Cardiac septum (tissue), 1 donor: ENCODE results near the gene ST6GALNAC3. TPM values are rescaled to one million over a fixed set of nuclear protein-coding genes. Genes with fewer than 3 reads are reported as not detected.

Experiments used
- DNase-seq: peaks from one replicate; pipeline ENCODE4 v3.0.0-alpha.2; 2020; ENCODE audit warnings: low spot score
- intact Hi-C: fragments of 100-400 bp; cut with DNase I; formaldehyde crosslinking; loops from one replicate; pipeline ENCODE4 v1.14.0; 2022
- total RNA-seq: library from RNA; stranded (reverse); fragmentation: NEBNext Ultra II Directional; extraction: Animal tissue kit (Norgen Biotek cat#: 25700); gene quantifications from one replicate; pipeline ENCODE4 v1.2.1, GENCODE V29; 2021
- donor health status: DM: no; HTN: no; CAD: no.

Gene ST6GALNAC3
- total RNA-seq, 1 donor from 2014 or later = 4.1 TPM

DNA sequence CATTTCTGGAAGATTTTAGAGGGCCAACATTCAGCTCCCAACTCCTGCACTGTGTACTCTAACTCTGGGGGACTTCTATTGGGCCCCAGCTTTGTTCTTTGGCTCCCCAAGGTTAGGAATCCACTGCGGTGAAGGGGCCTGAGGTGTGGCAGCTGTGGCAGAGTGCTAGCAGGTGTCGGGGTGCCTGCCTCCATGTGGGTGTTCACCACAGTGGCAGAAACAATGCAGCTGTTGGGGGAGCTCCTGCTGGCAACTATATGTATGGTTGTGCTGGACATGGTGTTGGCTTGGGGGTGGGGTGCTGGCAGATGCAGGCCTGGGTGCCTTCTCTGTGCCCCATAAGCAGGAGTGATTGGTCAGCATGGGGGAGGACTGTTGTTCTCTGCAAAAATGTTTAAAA is 95.5 kb downstream of the ST6GALNAC3 start:
- intact Hi-C loops = no loop called here
- no peak for DNase-seq

DNA sequence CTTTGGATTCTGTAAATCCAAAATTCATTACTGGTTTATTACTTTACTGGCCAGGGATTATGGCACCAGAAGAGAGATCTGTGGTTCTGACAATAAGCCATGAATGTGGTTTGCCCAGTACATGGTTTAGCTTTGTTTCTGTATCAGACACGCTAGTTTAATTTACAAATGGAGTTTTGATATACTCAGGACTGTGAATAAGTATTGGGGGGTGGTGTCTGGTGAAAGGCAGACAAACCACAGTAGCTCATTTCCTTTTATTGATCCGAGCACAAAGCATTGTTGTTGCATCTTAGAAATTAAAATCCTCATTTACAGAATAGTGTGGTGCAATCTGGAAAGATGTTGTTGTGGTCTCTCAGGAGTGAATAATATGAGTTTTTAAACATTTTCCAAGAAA is 96.0 kb downstream of the ST6GALNAC3 start:
- intact Hi-C loops = no loop called here
- no peak for DNase-seq

DNA sequence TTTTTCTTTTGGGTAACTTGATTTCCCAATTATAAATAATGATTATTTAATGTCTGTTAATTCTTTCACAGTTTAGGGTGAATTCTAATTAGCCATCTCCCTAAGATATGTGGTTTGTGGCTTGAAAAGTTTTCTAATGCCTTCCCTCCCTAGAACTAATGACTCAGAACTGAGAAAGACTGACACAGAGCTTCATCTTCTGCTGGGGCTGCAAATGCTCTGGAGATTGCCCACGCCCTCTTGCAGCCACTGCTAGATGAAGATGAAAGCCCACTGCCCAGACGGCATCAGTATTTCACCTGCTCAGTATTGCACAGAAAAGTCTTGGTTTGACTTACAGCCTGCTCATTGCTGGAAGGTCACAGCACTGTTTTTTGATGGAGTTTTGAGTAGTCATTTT is 101.5 kb downstream of the ST6GALNAC3 start:
- intact Hi-C loops = no loop called here

DNA sequence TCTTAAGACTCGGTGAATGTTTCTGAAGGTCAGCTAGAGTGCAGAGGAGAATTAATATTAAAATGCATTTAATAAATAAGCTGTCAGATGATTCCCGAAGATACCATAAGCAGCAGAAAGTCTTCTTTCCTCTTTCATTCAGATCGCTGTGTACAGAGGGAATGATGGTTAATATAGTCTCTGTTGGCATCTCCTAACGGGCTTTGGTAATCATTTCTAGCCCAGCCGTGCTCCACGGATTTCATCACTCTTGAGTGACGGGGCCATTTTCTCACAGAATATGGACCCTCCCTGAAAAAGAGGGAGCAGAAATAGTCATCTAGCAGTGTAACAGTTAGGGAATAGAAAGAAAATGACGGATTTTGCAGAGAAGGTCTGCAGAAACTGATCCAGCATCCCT is 103.1 kb downstream of the ST6GALNAC3 start:
- no peak for DNase-seq
- intact Hi-C loops = no loop called here

More for the DNA sequence above, 101.5 kb downstream of the ST6GALNAC3 start:
- DNase-seq = no peak

DNA sequence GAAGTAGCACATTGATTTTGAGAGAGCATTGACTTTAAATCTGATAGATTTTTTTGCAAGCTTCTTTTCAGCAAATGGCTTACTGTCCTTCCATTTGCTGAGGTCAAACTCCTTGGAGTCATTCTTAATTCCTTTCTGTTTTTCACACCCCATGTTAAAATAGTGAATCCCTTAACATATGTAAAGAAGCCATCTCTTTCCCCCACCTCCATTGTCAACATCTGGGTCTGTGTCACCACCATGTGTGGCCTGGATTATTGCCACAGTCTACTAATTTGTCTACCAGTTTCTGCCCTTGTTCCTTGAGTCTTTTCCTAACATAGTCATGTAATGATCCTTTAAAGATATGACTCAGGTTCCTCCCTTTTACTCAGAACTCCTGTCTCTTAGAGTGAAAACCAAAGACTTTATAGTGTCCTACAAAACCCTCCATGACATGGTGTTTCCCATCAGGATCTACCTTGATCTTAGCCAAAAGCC is 104.7 kb downstream of the ST6GALNAC3 start:
- intact Hi-C loops = no loop called here
- no peak for DNase-seq

DNA sequence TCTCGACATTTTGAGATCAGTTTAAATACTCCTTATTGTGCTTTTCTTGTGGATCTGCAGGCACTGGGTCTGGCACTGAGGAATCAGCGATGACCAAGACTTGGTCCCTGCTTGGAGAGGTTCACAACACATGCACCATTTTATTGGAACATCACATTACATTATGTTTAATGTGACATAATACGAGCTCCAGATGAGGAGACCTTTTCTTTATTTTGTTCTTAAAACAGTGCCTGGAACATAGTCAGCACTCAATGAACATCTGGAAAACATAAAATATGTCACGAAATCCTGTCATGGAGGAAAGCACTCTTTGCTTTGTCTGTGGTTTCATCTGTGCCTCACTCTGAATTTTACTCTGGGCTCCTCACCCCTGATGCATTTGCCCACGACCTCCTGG is 110.7 kb downstream of the ST6GALNAC3 start:
- DNase-seq = no peak
- intact Hi-C loops = no loop called here

DNA sequence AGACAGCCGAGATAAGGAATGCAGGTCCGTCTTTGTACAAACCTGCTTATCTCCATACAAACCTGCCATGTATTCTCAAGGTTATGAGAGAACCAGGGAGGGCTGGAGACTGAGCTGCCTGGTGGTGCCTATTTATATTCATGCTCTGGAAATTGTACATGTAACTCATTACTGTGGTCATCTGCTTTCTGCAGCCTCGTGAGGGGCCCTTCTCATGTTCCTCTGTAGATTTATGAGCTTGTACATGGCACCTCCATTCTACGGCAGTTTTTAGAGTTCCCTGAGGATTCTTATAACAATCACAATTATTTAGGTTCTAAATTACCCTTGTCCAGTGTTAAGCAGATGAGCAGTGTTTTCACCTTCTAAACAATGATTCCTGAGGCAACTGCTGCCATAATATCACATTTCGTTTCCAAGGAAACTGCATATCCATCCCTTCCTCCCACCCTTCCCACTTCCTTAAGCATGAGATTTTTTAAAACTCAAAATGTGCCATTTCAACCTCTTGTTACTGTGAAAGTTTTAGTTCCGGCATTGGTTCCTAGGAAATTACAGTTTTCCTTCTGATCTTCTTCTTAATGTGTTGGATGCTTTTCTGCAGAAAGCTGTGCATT is 112.1 kb downstream of the ST6GALNAC3 start:
- DNase-seq = no peak
- intact Hi-C loops = no loop called here

DNA sequence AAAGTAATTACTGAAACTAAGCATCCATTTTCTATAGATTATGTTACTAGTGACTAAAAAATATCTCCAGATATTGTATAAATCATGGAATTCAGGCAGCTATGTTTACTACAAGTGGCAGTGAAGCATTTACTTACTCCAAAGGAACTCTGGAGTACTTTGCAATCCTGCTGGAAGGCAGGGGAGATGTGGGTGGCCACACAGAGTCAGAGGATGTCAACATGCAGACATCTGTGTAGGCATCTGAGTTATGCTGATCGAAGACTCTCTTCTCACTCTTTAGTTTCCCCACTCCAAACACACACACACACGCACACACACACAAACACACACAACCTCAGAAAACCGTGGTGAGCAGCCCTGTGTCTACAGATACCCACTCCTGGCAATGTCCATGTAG is 112.9 kb downstream of the ST6GALNAC3 start:
- intact Hi-C loops = no loop called here
- no peak for DNase-seq

DNA sequence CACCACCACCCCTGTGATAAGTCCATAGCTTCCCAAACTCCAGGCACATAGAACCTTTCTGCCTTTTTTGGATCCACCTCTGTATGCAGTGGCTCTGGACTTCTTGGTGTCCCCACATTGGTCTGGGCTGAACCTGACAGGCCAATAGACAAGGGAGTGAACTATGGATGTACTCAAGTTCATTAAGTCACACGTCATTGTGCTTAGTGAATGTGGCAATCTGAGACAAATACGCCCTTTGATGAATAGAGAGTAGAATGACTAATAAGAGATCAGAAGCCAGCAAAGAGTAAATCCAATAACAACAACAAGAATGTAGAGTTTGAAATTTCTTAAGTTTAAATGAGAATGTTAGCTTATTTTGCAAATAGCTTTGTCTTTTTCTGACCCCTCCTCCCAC is 114.8 kb downstream of the ST6GALNAC3 start:
- intact Hi-C loops = no loop called here
- no peak for DNase-seq

DNA sequence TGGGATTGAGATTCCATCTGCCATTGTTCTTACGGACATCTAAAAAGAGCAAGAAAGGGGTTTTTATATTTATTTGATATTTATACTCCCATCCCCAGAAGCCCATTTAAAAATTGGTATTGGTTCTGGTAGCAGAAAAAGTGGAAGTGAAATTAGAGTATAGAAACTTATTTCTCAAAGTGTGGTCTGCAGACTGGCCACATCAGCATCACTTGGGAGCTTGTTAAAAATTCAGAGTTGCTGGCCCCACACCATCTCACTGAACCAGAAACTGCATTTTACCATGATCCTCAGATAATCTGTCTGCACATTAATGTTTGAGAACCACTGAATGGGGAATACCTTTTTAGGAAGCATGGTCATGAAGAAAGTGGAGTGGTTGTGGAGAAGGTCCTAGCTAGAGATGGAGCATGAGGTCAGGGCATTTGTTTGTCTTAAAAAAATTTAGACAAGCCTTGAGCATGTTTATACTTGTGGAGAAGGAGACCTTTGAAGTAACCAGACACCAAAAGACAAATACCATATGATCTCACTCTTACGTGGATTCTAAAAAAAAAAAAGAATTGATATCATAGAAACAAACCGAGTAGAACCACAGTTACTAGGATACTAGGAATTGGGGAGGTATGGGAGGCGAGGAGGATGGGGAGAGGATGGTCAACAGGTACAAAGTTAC is 116.3 kb downstream of the ST6GALNAC3 start:
- intact Hi-C loops = no loop called here
- DNase-seq = no peak

DNA sequence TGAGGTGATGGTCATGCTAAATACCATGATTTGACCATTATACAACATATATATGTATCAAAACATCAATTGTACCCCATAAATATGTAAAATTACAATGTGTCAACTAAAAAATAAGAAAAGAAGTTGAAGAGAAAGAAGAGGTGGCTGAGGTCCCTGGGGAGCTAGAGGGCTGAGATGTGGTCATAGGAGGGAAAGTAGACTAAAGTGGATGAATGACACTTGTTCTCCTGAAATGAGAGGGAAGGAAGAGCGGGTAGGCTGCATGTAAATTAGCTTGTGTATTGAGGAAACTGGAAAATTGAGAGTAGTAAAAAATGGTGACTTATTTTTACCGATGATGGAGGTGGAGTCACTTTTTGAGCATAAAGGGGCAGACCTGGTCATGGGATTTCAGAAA is 117.0 kb downstream of the ST6GALNAC3 start:
- intact Hi-C loops = no loop called here
- DNase-seq = no peak

DNA sequence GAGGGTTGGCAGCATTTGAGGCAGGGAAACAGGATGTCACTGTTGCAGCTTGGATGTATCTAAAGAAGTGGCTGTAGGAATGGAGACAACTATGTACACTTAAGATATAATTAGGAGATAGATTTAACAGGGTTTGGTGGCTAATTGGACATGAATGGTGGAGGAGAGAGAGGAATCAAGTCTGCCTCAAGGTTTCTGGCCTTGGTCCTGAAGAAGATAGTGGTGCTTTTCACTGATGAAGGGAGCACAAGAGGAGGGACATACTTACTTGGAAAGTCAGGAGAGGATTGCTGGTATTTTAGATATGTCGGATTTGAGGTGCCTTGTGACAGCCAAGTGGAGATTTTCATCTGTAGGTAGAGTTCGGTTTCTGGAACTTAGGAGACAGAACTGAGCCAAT is 123.9 kb downstream of the ST6GALNAC3 start:
- DNase-seq = no peak
- intact Hi-C loops = no loop called here

DNA sequence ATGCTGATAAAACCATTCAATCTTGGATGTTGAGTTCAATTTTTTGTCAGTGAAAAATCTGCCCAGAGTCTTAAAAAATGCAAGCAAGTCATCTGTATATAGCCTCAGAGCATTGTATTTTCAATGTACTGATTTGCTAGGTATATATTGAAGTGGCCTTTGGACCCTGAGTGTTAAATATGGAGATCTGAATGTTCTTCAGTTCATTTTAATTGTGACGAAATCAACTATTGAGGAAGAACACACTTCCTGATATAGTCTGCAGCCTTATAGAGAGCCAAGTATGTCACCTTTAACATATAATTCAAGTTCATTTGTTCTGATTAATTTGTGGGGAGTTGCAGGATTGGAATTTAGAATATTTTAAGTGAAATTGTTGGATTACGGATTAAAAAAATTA is 128.1 kb downstream of the ST6GALNAC3 start:
- no peak for DNase-seq
- intact Hi-C loops = no loop called here

DNA sequence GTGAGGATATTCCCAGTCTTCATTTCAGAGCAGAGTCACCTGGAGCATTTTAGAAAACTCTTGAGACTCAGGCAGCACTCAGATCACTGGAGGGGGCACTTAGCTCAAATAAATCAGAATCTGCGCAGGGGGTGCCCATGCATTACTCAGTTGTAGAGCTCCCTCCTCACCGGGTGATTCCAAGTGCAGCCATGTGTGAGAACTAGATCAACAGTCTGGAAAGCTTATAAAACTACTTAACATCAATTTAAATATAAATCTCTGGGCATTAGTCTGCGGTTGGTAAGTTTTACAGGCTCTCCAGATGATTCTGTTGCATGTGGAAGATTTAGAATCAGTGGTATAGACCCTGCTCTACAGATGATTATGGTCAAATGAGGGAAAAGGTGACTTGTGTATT is 128.6 kb downstream of the ST6GALNAC3 start:
- no peak for DNase-seq
- intact Hi-C loops = no loop called here

DNA sequence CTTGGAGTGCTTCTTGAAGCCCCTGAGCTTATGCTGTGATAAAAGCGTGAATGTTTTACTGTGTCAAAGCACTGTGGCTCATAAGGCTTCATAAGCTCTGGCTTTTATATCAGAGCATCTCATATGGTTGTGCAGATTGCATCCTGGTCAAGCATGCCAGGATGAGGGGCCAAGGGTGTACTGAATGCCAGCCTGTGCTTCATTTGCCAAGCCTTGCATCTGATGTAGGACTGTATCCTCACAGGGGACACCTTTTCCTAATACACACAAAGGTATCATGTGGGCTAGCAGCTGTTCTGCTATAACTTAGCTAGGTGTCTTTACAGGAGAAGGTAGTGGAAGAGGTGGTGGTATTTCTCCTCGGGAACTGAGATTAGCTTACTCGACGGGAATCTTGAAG is 134.7 kb downstream of the ST6GALNAC3 start:
- intact Hi-C loops = no loop called here
- no peak for DNase-seq

DNA sequence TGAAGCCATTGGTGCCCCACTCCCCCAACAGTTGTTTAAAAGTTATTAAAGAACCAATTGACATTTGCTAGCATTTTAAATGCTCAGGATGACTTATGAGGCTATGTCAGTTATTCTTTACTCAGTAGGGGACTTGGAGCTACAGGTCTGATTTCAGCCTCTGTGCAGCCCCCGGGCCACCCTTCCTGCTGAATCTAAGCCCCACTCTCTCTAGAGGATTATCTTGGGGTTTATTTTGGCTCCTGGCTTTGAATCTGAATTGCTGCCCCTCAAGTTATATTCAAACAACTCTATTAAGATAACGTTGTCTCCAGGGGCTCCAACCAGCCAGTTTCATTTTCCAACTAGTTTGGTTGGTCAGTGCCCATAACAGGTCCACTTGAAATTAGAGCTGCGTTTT is 135.1 kb downstream of the ST6GALNAC3 start:
- DNase-seq = no peak
- intact Hi-C loops = no loop called here

DNA sequence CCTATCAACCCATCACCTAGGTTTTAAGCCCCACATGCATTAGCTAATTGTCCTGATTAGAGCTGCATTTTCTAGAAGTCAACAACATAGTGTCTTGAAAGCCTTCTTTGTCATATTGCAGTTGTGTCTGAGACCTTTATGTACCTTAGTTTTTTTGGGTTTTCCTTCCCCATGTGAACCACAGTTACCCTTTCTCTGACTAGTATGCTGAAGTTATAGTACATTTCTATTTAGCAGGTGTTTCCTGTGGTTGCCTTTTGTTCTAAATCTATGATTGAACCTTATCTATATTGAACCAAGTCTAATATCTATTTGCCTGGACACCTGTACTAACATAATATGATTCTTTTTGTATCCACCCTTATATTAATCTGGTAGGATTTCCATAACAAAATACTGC is 135.6 kb downstream of the ST6GALNAC3 start:
- intact Hi-C loops = no loop called here
- DNase-seq = no peak

DNA sequence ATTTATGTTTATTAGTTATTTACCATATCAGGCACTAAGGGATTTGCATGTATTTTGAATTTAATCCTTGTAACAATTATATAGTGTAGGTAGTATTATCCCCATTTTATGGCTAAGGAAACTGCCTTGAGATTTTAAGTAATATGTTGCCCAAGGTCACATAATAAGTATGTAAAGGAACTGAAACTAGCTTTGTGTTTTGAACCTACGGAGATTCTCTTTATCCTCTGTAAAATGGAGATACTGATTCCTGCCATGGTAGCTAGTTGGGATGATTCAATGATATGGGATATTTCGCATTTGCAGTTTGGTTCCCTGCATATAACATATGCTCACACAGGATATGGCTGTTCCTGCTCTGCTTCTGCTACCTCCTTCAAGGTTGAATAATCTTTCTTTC is 144.3 kb downstream of the ST6GALNAC3 start:
- intact Hi-C loops = no loop called here
- no peak for DNase-seq

DNA sequence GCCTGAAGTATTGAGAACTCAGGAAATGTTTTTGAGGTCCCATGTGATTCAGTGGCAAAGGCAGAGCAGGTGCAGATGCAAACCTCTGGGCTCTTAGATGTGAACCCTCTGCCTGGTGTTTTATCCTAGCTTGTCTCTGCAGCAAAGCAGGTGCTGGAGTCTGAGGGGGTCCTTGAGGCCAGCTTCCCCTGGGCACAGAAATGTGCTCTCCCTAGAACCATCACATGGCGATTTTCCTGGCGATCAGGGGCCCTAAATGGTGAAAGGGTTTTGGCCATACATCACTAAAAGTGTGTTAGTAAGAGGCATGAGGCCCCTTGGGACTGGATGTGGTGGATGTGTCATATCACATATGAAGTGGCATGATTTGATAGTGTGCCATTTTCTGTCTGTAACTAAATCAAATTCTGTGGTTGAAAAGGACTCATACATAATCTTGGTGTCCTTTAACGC is 144.8 kb downstream of the ST6GALNAC3 start:
- intact Hi-C loops = no loop called here

DNA sequence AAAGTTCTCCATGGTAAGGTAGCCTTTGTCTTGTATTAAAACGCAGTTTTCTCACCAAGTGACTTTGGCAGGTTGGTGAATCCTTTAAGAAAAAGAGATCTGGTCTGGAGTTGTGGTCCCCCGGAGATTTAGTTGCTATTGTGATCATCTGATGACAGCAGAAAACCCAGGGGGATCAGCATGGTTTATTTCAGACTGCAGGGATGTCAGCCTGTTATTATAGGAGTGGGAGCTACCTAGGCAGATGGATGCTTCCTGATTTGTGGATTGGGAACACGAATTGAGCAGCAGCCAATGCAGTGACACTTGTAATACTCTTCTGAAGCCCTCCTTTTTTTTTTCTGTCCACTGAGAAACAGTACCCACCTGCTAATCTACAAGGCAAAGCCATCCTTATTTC is 150.2 kb downstream of the ST6GALNAC3 start:
- no peak for DNase-seq
- intact Hi-C loops = no loop called here

More for the DNA sequence above, 144.8 kb downstream of the ST6GALNAC3 start:
- no peak for DNase-seq

DNA sequence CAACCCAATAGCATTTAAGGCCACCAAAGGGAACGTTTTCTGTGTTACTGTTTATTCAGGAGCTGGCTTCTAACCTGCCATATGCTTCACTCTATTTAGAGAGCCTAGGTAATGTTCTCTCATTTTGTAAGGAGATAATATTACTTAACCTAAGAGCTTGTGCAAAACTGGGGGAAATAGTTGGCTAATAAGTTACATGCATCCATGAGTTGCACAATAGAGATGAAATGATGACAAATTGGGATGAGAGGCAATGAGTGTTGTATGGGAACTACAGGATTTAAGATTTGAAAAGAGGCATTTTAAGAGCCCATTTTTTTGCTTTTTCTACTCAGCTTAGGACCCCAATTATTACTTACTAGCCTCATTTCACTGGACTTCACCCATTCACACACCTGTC is 151.0 kb downstream of the ST6GALNAC3 start:
- no peak for DNase-seq
- intact Hi-C loops = no loop called here
